NCI-H69 (cell line): ENCODE measurements around the gene TGFBR3L.

Experiments used
- DNase-seq: peaks from one replicate; lab custom pipeline; 2025; lab: John Stamatoyannopoulos, UW

The TGFBR3L gene

DNA sequence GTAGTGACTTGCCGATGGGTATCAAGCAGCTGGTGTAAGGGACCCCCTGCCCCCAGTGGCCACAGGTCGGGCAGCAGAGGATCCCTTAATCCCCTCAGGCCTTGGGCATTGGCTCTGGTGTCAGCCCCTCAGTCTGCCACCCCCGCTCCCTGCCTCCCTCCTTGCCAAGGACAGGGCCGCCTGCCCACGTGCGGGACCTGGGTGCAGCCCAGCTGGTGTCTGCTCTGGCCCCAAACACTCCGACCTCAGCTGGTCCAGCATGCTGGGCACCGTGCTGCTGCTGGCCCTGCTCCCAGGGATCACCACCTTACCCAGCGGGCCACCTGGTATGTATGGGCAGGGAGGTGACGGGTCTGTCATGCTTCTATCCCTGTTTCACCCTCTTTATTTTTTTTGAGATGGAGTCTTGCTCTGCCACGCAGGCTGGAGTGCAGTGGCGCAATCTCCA lies at the start of gene TGFBR3L:
Gene TGFBR3L (plus strand): TSS at position 233 of the 448 bp plus-strand sequence.
- no peak for DNase-seq

DNA sequence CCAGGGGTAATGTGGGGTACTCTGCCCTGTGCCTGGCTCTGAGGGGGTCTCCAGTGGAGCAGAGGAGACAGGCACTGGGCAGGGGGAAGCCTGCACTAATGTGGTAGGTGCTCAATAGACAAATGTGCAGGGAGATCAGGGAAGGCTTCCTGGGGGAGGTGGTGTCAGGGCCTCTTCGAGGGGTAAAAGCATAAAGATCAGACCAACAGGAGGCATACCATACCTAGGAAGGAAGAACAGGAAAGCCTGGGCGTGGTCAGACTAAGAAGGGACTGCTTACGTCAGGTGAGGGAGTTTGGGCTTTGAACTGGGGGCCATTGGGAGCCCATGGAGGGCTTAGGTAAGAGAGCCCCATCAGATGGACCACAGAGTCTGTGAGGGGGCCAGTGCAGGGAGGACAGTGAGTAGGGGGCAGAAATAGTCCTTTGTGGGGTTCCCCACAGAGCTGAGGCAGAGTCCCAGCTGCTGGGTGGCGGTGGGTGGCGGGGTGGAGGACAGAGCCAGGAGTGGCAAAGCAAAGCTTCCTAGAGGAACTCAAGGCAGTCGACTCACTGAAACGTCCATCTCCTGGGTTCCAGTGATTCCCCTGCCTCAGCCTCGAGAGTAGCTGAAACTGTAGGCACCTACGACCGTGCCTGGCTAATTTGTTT lies 49.2 kb upstream of the TGFBR3L start:
- DNase-seq, result peak; percentile 22

- DNase-seq, result no peak
Measured at GRCh38 chr19:7866399-7867091, 48.1 kb upstream of the TGFBR3L start.

DNA sequence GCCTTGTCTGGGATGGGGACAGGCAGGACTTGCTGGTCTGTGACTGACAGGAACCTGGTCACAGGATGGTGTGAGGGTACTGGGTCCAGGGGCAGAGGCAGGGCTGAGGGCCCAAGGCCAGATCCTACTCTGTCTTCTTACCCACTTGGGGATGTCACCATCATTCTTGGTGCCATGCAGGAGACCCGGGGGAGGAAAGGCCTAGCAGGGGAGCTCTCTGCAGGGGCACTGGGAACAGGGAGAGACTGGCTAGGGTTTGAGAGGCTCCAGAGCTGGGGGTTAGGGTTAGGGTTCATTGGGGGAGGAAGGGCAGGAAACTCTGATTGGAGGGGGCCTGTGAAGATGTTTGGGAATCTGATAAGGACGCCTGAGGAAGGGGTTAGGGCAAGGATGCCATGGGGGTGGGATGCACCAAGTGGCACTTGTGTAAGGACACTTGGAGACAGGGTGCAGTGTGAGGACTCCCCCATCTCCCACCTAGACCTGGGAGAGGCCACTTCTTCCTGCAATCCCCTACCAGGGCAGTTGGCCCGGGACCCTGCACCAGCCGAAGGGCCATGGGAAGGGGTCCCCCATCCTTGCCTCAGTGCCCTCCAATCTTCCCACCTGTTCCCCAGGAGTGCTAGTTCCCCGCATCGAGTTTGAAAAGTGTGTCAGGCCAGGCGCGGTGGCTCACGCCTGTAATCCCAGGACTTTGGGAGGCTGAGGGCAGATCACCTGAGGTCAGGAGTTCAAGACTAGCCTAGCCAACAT lies 47.4 kb upstream of the TGFBR3L start:
- DNase-seq, result no peak

GRCh38 chr19:7868326-7868670 lies 46.3 kb upstream of the TGFBR3L start:
- DNase-seq, result no peak

GRCh38 chr19:7868671-7869452 lies 45.8 kb upstream of the TGFBR3L start:
- no peak for DNase-seq

DNA sequence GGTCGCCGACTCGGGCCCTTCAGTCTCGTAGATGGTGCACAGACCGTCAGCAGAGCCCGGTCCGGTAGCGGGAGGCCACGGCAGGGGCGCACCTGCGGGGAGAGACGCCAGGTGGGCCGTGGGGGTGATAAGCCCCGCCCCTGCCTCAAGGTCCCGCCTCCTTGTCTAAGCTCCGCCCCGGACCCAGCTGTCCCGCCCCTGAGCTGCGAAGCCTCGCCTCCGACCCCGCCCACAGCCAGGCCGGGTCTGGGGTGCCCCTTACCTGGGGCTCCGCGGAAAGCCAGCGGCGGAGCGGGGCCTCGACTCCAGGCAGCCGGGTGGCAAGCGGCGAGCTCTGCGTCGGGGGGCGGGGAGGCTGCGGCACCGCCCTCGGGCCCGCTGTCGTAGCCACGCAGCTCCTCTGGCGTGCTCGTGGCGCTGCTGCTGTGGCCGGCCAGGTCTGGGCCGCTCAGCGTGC lies 45.1 kb upstream of the TGFBR3L start:
- DNase-seq, result no peak

DNA sequence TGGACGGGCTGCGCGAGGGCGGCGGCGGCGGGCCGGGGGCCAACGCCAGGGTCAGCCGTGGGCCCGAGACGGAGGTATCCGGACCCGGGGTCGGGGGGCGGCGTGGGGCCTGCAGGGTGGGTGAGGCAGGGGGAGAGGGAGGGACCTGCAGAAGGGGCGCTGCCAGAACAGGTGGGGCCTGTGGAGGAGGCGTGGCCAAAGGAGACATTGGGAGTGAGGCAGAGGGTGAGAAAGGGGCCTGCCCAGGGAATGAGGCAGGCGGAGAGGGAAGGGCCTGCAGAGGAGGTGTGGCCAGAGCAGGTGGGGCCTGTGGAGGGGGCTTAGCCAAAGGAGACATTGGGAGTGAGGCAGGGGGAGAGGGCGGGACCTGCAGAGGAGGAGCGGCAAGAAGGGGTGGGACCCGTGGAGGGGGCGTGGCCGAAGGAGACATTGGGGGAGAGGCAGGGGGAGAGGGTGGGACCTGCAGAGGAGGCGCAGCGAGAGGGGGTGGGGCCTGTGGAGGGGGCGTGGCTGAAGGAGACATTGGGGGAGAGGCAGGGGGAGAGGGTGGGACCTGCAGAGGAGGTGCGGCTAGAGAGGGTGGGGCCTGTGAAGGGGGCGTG lies 44.6 kb upstream of the TGFBR3L start:
- peak; percentile 54 for DNase-seq

DNA sequence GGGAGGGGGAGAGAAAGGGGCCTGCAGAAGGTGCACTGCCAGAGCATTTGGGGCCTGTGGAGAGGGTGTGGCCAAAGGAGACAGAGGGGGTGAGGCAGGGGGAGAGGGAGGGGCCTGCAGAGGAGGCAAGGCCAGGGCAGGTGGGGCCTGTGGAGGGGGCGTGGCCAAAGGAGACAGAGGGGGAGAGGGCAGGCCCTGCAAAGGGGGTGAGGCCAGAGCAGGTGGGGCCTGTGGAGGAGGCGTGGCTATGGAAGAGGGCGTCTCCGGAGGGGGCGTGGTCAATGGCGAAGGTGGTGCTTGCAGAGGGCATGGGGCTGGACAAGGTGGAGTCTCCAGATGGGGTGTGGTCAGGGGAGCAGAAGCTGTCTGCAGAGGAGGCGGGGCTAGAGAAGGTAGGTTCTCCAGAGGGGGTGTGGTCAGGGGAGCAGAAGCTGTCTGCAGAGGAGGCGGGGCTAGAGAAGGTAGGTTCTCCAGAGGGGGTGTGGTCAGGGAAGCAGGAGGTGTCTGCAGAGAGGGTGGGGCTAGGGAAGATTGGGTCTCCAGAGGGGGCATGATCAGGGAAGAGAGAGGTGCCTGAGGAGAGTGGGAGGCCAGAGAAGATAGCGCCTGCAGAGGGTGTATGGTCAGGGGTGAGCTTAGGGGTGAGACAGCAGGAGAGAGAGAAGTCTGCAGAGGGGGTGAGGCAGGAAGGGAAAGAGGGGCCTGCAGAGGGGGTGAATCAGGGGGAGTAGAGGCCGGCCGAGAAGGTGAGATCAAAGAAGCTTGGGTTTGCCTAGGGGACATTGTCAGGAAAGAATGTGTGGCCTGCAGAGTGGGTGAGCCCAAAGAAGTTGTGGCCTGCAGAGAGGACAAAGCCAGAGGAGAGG lies 43.8 kb upstream of the TGFBR3L start:
- peak; percentile 68 for DNase-seq

GRCh38 chr19:7871437-7872305 lies 43.0 kb upstream of the TGFBR3L start:
- DNase-seq, result peak; percentile 96

- no peak for DNase-seq
Measured at GRCh38 chr19:7872306-7873204, 42.1 kb upstream of the TGFBR3L start.

- DNase-seq, result no peak
Measured at GRCh38 chr19:7873304-7874075, 41.1 kb upstream of the TGFBR3L start.

DNA sequence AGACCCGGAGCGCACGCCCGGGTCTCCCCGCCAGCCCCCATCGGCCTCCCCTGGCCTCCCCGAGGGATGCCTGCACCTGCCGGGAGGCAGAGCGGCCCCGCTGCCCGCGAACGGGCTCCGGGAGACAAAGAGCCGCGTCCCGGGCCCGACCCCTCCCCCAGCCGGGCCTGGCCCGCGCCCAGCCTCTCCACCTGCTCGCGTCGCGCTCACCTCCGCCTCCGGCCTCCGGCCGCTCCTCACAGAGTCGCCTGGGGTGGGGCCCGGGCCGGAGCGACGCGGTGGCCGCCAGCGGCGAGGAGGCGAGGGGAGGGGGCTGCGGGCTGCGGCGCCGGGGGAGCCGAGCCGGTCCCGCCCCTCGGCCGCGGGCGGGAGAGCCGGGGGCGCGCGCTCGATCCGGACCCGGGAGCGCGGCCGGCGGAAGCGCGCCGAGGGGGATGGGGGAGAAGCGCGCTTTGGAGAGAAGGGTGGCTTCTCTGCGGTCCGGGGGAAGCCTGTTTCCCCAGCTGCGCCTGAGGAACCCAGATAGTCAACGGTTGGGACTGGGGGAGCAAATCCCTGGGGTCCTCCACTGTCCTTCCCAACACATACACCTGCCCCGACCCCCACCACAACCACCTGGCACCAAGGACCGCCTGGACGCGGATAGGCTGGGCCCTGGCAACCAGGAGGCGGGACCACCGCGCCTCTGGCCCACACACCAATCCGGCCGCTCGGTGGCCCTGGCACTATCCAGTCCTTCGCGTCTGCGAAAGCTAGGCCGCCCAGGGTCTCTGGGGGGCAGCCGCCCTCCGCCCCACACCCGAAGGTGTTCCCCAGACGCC lies 40.3 kb upstream of the TGFBR3L start, which contains the start of gene PRR36:
Gene PRR36 (minus strand): TSS at position 315 of the 821 bp plus-strand sequence. CDS start 701 bp downstream, outside the sequence.
- DNase-seq, result peak; percentile 95

DNA sequence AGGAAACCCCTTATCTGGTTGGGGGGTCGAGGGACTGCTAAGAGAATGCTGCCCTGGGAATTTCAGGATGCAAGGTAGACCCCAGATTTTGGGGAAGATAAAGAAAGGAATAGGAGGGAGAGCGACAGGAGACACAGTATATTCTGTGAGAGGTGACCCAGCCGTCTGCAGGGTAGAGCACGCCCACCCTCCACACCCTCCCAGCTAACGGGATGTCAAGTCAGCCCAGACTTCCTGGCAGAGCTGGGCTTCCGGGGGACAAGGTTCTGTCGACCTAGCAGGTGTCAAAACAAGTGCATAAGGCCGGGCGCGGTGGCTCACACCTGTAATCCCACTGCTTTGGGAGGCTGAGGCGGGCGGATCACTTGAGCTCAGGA lies 39.7 kb upstream of the TGFBR3L start:
- no peak for DNase-seq

- DNase-seq, result no peak
Measured at GRCh38 chr19:7877249-7877836, 37.3 kb upstream of the TGFBR3L start.

- no peak for DNase-seq
Measured at GRCh38 chr19:7879111-7879807, 35.4 kb upstream of the TGFBR3L start.
